ENCODE results near the gene RERE.

DNA sequence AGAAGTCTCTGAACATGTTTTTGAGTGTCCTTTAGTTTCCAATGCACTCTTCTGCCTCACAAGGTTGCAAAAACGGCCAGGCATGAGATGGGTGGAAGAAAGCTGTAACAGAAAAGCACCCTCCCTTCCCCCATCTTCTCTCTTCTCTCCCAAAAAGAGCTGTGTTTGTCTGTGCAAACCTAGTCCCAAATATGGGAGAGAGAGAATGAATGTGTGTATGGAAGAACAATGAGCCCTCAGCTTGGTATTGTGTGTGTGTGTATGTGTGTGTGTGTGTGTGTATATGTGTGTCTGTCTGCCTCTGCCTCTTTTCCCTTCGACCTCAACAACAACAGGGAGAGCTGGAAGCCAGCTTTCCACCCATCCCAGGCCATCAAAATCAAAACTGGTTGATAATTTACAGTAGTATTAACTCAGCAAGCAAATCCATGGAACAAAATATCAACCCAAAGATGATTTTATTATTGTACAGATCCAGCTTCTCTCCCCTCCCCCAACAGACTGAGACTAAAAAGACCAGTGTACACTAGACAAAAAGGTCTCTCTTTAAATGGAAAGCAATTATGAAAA lies 1.8 kb downstream of the RERE start:
- TF ChIP-seq EZH2 (IDR thresholded peaks at IDR 0.05; ENCODE audit: borderline replicate concordance) = no peak
- TF ChIP-seq, protein P1, sequence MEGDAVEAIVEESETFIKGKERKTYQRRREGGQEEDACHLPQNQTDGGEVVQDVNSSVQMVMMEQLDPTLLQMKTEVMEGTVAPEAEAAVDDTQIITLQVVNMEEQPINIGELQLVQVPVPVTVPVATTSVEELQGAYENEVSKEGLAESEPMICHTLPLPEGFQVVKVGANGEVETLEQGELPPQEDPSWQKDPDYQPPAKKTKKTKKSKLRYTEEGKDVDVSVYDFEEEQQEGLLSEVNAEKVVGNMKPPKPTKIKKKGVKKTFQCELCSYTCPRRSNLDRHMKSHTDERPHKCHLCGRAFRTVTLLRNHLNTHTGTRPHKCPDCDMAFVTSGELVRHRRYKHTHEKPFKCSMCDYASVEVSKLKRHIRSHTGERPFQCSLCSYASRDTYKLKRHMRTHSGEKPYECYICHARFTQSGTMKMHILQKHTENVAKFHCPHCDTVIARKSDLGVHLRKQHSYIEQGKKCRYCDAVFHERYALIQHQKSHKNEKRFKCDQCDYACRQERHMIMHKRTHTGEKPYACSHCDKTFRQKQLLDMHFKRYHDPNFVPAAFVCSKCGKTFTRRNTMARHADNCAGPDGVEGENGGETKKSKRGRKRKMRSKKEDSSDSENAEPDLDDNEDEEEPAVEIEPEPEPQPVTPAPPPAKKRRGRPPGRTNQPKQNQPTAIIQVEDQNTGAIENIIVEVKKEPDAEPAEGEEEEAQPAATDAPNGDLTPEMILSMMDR (IDR thresholded peaks at IDR 0.05; ENCODE audit: poor library complexity) = no peak
- no peak for TF ChIP-seq EZH2phosphoT487 (IDR thresholded peaks at IDR 0.05; ENCODE audit: low read depth, severe bottlenecking, unreplicated experiment)

All from hepatocyte (in vitro differentiated cells).